GM18861 (cell line): ENCODE measurements around the gene MAP3K3.
"Not testable (repeated sequence)": the region's sequence is repeated elsewhere in the genome, so short reads cannot be mapped to it uniquely, and the experiment has no call there.

Source experiments
- ATAC-seq: cut with Tn5 transposase; IDR thresholded peaks from one replicate; pipeline ENCODE4 v1.9.1; 2021; ENCODE audit not compliant: unreplicated experiment

Gene MAP3K3

DNA sequence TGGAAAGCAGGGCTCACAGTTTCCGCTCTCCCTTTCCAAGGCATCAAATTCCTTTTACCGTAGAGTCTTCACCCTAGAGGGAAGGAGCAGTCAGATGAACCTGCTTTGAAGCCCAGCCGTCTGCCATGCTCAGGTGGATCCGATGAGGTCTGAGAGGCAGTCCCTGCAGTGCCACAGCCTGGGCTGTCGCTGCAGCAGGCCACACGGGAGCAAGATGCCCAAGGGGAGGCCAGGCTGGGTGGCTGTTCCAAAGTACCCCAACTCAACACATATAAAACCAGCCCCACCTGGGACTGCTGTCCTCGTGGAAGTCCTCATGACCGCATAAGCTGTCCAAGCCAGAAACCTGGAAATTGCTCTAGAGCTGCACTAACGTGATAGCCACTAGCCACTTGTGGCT is 82.6 kb downstream of the MAP3K3 start:
- no peak for ATAC-seq

DNA sequence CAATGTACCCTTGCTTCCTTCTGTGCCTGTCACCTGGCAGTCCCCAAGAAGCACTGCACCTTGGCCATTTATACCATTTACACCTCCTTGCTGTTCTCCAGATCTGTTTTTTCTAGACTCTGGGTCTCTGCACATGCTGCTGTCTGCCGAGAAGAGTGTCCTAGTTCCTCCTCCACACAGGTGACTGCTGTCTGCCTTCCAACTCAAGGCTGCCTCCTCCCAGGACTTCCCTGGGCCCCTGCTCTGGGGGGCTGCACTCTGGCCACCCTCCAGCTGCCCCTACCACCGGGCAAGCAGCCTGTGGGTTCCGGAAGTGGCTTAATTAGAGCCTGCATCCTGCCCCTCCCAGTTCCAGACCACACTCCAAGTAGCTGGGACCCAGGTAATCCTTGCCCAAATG is 83.4 kb downstream of the MAP3K3 start:
- ATAC-seq: no peak

DNA sequence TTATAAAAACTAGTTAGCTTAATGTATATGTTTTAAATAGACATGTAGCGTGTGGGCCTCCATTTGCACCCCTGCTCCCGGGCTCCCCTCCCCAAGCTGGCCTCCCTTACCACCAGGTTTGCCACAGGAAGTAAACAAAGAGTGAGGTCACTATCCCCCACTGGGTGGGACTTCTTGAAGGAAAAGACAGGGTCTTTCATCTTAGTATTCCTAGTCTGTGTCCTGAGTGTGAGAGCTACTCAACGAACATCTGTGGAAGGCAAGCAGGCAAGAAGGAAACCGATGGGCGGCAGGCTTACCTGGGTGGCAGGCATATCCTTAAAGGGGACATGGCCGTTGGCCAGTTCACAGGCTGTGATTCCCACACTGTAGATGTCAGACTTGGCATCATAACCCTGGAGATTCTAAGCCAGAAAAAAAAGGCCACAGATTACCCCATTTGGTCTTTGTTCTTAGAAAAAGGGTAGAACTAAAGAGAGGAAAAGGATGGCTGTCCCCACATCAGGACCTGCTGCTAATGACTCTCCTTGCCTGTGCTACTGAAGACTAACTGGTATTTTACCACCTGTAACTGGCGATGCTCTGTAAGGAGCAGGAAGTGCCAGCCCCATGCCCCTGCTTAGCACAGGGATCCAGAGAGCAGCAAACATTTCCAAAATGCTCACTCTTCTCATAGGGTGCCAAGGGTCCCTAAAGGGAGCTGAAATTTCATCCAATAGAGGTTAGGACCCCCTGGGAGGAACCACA is 84.3 kb downstream of the MAP3K3 start:
- no peak for ATAC-seq

DNA sequence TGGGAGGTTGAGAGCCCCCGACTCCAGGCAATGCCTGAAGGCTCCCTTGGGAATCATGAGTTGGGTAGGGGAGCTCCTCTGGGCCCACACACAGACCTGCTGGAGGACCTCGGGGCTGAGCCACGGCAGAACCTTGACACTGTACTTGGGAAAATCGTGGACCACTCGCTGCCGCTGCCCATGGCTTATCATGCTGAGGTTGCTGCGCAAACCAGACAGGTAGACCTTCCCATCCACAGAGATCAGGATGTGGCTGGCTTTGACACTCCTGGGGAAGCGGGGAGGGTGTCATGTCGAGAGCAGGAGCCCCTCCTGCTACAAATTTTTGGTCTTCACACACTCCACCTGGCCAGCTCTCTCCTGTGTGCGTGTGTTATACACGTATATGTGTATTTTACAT is 84.9 kb downstream of the MAP3K3 start:
- no peak for ATAC-seq

DNA sequence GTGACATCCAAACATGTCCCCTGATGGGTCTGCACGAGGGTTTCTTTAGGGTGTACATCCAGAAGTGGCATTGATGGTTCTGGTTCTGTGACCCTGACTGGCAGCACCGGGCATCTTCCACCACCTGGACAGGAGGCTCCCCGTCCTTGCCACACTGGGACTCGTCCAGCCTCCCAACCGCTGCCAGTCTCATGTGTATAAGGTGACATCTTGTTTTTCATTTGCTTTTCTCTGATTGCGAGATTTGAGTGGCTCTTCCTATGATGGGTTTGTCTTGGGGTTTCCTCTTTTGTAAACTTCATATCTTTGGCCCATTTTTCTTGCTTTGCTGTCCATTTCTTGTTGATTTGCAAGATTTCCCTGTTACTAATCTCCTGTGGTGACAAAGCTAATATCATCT is 86.9 kb downstream of the MAP3K3 start:
- ATAC-seq: no peak

DNA sequence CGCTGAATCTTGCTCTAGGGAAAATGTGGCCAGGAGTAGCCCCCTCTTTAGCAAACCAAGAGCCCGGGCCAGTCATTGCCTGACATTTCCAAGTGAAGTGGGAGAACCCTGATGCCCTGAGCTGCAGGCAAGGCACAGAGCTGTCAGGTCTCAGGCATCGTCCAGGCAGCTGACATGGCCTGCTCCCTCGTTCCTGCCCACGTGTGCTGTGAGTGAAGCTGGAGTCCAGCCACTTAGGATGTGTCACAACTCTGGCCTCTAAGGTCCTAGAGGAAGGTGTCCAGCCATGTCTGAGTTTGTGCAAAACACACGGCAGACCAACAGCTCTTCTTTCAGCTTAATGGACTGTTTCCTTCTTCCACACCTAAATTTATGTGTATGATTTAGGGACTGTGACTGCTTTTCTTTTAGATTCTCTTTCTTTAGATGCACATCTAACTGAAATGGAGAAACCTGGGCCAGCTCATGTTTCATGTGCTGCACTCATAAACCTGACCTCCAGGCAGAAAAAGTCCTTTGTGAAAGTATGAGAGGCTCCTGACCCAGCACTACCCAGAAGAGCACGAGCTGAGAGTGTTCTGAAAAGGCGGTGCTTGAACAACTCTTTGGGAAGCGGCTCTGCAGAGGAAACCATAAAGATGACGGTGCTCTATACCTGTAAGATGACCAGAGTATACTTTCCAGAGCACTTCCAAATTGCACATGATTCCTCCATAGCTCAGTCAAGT is 92.5 kb downstream of the MAP3K3 start:
- no peak for ATAC-seq

DNA sequence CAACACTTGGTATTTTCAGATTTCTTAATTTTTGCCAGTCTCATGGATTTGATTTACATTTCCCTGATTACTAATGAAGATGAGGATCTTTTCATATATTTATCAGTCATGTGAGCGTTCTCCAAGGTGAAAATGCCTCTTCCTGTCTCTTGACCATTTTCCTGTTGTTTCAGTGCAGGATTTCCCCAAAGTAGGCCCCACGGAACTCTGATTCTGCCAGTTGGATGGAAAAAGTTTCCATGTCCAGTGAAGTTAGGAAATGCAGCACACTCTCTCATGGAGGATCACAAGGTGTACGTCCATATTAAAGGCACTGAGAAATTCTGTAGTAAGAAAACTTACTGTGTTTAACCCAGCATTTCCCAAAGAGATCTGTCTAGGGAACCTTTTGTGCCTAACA is 94.2 kb downstream of the MAP3K3 start:
- no peak for ATAC-seq

DNA sequence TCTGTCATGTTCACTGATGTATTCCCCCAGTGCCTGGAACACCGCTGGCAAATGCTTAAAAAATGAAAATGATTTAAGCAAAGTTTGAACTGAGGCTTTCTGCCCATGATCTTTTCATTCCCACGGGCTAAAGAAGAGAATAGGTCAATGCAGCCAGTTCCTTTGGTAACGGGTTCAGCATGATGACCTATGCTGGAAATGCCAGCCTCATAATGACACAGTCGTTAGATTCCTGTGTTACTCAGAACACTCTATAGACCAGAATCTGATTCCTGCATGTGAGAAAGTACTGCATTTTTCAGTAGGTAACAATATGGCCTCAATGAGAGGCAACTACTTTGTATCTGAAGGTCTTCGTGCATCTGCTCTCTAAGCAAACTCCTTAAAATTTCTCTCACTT is 96.8 kb downstream of the MAP3K3 start:
- no peak for ATAC-seq

DNA sequence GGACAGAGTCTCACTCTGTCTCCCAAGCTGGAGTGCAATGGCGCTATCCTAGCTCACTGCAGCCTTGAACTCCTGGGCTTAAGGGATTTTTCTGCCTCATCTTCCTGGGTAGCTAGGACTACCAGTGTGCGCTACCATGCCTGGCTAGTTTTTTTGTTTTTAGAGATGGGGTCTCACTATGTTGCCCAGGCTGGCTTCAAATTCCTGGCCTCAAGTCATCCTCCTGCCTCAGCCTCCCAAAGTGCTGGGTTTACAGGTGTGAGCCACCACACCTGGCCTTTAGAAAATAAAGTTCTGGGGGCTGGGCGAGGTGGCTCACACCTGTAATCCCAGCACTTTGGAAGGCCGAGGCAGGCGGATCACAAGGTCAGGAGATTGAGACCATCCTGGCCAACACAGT is 98.0 kb downstream of the MAP3K3 start:
- ATAC-seq: not testable (repeated sequence)

DNA sequence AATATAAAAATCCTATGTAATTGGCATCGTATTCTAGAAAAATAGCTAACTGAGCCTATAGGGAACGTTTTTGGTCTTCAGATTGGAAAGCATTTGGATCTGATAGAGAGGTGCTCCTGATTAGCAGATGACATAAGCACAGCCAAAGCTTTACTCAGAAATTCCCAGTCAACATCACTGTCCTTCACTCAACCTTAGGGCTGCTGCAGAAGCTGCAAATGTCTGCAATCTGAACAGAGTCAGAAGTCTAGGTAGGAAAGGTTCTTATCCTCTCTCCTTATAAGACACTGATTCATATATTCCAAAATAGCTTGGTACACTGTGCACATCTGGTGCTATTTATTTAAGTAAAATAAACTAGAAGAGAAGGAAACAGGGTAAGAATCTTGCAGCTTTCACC is 100.2 kb downstream of the MAP3K3 start:
- ATAC-seq: no peak

DNA sequence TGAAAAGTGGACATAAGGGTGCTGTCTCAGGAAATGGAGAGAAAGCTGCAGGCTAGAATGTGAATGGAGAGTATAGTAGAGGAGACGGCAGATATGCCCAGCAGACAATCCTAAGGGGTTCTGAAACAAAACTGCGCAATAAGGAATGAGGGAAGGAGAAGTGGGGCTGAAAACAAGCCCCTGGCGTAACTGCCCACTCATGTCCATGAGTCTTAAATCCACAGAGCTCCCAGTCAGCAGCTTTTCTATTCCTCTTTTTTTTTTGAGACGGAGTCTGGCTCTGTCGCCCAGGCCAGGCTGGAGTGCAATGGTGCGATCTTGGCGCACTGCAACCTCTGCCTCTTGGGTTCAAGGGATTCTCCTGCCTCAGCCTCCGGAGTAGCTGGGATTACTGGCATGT is 113.5 kb downstream of the MAP3K3 start:
- ATAC-seq: no peak

DNA sequence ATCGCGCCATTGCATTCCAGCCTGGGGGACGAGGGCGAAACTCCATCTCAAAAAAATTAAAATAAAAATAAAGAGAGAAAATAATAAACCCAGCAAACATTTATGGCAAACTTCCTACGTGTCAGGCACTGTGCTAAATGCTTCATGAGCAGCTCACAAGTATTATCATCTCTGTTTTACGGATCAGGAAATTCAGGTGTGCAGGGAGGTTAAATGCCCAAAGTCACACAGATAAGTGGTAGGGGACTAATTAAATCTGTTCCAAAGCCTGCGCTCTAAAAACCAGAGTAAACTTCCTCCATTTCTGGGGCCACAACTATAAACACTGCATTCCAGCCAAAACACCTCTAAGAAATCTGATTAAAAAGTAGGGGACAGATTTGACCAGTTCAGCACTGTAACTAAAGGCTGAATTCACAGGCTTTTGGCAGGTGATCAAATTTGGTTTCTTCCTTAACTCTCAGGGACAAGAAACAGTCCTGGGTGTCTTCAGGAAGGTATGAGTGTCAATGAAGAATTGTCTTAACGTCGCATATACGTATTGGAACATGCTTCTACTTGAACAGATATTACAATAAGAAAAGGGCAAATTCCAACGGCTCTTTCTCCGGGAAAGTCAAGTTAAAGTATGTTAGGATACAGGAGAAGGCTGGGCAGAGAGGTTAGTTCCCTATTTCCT is 118.4 kb downstream of the MAP3K3 start:
- no peak for ATAC-seq

DNA sequence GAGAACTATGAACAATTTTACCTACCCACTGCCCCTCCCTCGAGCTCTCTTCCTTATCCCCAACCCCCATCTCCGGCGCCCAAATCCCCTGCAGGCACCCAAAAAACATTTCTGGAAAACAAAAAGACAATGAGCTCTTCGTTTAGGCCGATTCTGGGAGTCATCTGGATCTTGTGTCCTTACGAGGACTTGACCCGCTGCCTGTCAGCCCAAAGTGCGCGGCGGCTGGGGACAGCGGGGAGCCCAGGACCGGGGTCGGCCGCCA is 118.9 kb downstream of the MAP3K3 start:
- ATAC-seq: peak; percentile 7

DNA sequence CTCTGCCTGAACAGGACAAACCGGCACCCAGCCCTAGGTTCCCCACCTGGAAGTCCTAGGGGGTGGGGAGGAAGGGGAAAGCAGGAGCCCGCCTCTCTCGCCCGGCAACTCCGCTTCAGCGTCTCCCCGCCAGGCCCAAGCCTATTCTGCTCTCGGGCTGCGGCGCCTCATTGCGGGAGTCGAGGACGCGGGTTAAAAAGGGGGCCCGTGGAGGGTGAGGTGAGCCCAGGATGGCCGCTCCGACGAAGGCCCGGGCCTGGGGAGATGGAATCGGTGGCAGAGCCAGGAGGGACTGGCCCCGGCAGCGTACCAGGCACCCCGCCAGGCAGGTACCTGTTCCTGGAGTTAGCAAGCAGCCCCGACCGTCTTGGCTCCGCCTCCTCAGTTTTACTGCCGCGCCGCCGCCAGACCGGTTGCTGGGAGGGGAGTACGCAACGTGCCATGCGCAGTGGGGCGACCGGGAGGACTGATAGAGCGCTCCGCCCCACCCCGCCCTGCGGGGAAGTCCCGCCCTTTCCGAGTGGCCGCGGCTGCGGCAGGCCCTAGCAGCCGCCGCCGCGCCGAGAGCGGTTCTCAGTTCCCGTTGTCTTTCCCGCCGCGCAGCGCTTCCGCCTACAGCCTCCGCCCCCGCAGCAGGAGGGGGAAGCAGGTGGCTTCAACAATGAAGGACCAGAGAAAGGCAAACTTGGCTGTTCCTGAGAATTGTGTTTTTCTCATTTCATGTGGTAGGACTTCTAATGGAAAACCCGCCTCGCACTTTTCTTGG is 119.4 kb downstream of the MAP3K3 start, which contains the start of gene STRADA:
Gene STRADA (minus strand): TSS at position 392 of the 766 bp plus-strand sequence. CDS start 13,430 bp downstream, outside the sequence.
- peak; percentile 86 for ATAC-seq
